Liver (tissue), 9 donors: Measurements from ENCODE around the gene KIF1A. TPM values are rescaled to one million over a fixed set of nuclear protein-coding genes. Genes with fewer than 3 reads are reported as not detected.

ENCODE experiments used
- DNase-seq: peaks from one replicate; pipeline ENCODE4 v3.0.0-alpha.2; 2017; ENCODE audit warnings: low spot score
- H3K27ac ChIP-seq, 2 donors: one replicate each; pipeline ENCODE4 v1.7.0; 2013; ENCODE audit warnings: inconsistent platforms in 2 of 2, low read length in 2 of 2, control low read depth in 1 of 2, low read depth in 1 of 2, mild to moderate bottlenecking in 1 of 2
- H3K27me3 ChIP-seq, 4 donors: one replicate each; pipeline versions ENCODE4 v1.6.1 to v1.7.0; 2013; ENCODE audit warnings: low read length in 3 of 4, inconsistent platforms in 1 of 4, mild to moderate bottlenecking in 1 of 4, moderate library complexity in 1 of 4; ENCODE audit not compliant: control insufficient read depth in 4 of 4, insufficient read depth in 4 of 4
- H3K36me3 ChIP-seq, 4 donors: one replicate each; pipeline versions ENCODE4 v1.6.1 to v1.7.0; 2013; ENCODE audit warnings: low read length in 3 of 4, mild to moderate bottlenecking in 3 of 4, low read depth in 1 of 4, moderate library complexity in 1 of 4; ENCODE audit not compliant: control insufficient read depth in 4 of 4, insufficient read depth in 3 of 4
- H3K4me1 ChIP-seq, 4 donors: one replicate each; pipeline versions ENCODE4 v1.6.1 to v1.7.0; 2013; ENCODE audit warnings: low read length in 3 of 4, mild to moderate bottlenecking in 3 of 4, moderate library complexity in 1 of 4; ENCODE audit not compliant: control insufficient read depth in 4 of 4, insufficient read depth in 4 of 4
- H3K4me3 ChIP-seq, 3 donors: one replicate each; pipeline versions ENCODE4 v1.6.1 to v1.7.0; 2013; ENCODE audit warnings: low read length in 3 of 3, control low read depth in 1 of 3, low read depth in 1 of 3, mild to moderate bottlenecking in 1 of 3
- H3K9ac ChIP-seq, 2 donors: one replicate each; pipeline ENCODE4 v1.7.0; 2013; ENCODE audit warnings: low read length in 2 of 2, mild to moderate bottlenecking in 2 of 2, moderate library complexity in 2 of 2, control low read depth in 1 of 2, low read depth in 1 of 2
- H3K9me3 ChIP-seq, 4 donors: one replicate each; pipeline versions ENCODE4 v1.6.1 to v1.7.0; 2013; ENCODE audit warnings: low read length in 3 of 4; ENCODE audit not compliant: control insufficient read depth in 4 of 4
- EGR1 ChIP-seq, 2 donors: IDR thresholded peaks; 2 replicates each; pipeline ENCODE4 v1.6.1; 2016 to 2018; ENCODE audit warnings: antibody characterized with exemption in 2 of 2, low read depth in 2 of 2
- FOXA1 ChIP-seq: IDR thresholded peaks from 2 replicates; pipeline ENCODE4 v1.6.1; 2016; ENCODE audit warnings: antibody characterized with exemption
- GABPA ChIP-seq, 2 donors: IDR thresholded peaks in 1 of 2; conservative IDR thresholded peaks in 1 of 2; 2 replicates each; pipeline ENCODE4 v1.6.1; 2016; ENCODE audit warnings: antibody characterized with exemption in 2 of 2, mild to moderate bottlenecking in 1 of 2, moderate library complexity in 1 of 2
- HNF4A ChIP-seq, 2 donors: conservative IDR thresholded peaks; 2 replicates each; pipeline ENCODE4 v1.6.1; 2016; ENCODE audit warnings: antibody characterized with exemption in 2 of 2, mild to moderate bottlenecking in 2 of 2
- HNF4G ChIP-seq: IDR thresholded peaks from 2 replicates; pipeline ENCODE4 v1.6.1; 2016; ENCODE audit warnings: antibody characterized with exemption
- JUND ChIP-seq, 2 donors: IDR thresholded peaks; 2 replicates each; pipeline ENCODE4 v1.6.1; 2016; ENCODE audit warnings: antibody characterized with exemption in 2 of 2
- NR2F2 ChIP-seq: IDR thresholded peaks from 2 replicates; pipeline ENCODE4 v1.6.1; 2016; ENCODE audit warnings: antibody characterized with exemption
- RAD21 ChIP-seq, 2 donors: IDR thresholded peaks; 2 replicates each; pipeline ENCODE4 v1.6.1; 2016; ENCODE audit warnings: antibody characterized with exemption in 2 of 2, mild to moderate bottlenecking in 2 of 2
- RXRA ChIP-seq, 2 donors: IDR thresholded peaks; 2 replicates each; pipeline ENCODE4 v1.6.1; 2017 to 2018; ENCODE audit warnings: antibody characterized with exemption in 2 of 2, mild to moderate bottlenecking in 1 of 2
- SP1 ChIP-seq: IDR thresholded peaks from 2 replicates; pipeline ENCODE4 v1.6.1; 2018; ENCODE audit warnings: antibody characterized with exemption, mild to moderate bottlenecking
- YY1 ChIP-seq: IDR thresholded peaks from 2 replicates; pipeline ENCODE4 v1.6.1; 2016; ENCODE audit warnings: antibody characterized with exemption, mild to moderate bottlenecking
- WGBS: extraction: QIAGEN DNeasy Blood & Tissue Kit; methylation state at CpG from one replicate; pipeline ENCODE4 v1.1.7; 2013; 5-methylcytosine and 5-hydroxymethylcytosine counted together
- polyA plus RNA-seq, 2 donors: library from polyadenylated mRNA; stranded (reverse) in 1 of 2; unstranded in 1 of 2; fragments of 200-250 nt in 1 of 2; fragments of >200 nt in 1 of 2; fragmentation: Nextera tagmentation in 1 of 2; extraction: Ambion mirVana in 1 of 2; gene quantifications; one replicate each; pipeline versions ENCODE4 v1.2.1 to v1.2.3, GENCODE V29; 2013 to 2015
- total RNA-seq, 2 donors: library from RNA; depleted of rRNA; stranded (reverse); fragments of >200 nt; gene quantifications; one replicate each; pipeline ENCODE4 v1.2.3, GENCODE V29; 2014
- TF ChIP-seq, protein P1 (sequence below): IDR thresholded peaks from 2 replicates; pipeline ENCODE4 v1.6.1; 2016; ENCODE audit warnings: antibody characterized with exemption
- TF ChIP-seq, protein P2 (sequence below): IDR thresholded peaks from 2 replicates; pipeline ENCODE4 v1.6.1; 2016; ENCODE audit warnings: antibody characterized with exemption
- TF ChIP-seq, protein P3 (sequence below): IDR thresholded peaks from 2 replicates; pipeline ENCODE4 v1.6.1; 2016; ENCODE audit warnings: antibody characterized with exemption
- TF ChIP-seq, protein P4 (sequence below): fragments of 150-350 bp; IDR thresholded peaks from 2 replicates; pipeline ENCODE4 v1.5.1; 2017; ENCODE audit warnings: improper control_type of control experiment, low read depth, low read length; ENCODE audit not compliant: missing input control
- TF ChIP-seq, protein P5 (sequence below): IDR thresholded peaks from 2 replicates; pipeline ENCODE4 v1.6.1; 2016; ENCODE audit warnings: antibody characterized with exemption, mild to moderate bottlenecking
- donor health status: healthy.
- donor health status: healthy.
- donor health status: healthy.
- donor health status: healthy.
- donor health status: healthy.

Gene KIF1A
- total and polyA plus RNA-seq, 4 donors: 0.03 to 0.21 (median 0.11) TPM

DNA sequence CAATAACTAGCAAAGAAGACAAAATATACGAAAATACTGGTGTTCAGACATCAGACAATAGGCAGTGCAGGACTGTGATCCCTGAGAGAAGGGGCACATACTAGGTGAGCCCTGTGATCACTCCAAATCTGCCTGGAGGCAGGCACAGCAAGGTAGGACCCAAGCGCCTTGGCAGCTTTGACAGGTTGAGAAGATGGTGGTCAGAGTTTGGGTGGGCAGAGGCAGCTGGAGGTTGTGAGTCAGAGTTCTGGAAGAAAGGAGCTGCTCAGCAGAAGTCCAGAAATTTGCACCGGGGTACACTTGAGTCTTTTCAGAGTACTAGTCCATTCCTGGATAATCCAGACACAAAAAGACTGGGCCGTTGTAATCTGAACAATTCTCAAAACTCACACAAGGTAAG, 14.0 kb downstream of the KIF1A start:
- no peaks in the 10 kb centered on the region for H3K4me1 ChIP-seq
- no peak for DNase-seq
- WGBS: 91% methylated on average over 4 of the region's 4 CpGs

DNA sequence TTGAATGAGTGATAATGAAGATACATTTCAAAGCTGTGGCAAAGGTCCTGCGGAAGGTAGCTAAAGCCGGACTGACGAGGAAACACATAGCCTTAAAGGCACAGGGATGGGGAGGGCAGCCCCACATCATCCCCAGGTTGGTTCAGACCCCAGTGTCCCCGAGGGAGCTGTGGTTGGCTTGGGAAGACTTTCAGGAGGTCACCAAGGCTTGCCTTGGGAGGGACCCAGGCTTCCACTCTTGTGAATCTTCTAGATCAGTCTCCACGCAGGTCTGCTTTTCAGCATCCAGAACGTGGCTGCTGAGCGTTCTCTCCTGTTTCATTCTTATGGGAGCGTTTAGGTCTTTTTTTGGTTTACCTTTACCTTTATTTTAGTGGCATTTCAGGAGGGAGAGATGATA, 16.8 kb downstream of the KIF1A start:
- 90% methylated on average over 8 of the region's 8 CpGs for WGBS
- DNase-seq: no peak
- Histone ChIP-seq H3K27me3 (no peaks in the 10 kb centered on the region), H3K27ac (no peak overlapping the region), H3K36me3 (no peaks in the 10 kb centered on the region), H3K9ac (no peak overlapping the region), H3K9me3 (no peaks in the 10 kb centered on the region), H3K4me3 (no peak overlapping the region), H3K4me1 (no peaks in the 10 kb centered on the region)
- TF ChIP-seq SP1: no peak
- TF ChIP-seq YY1: no peak
- TF ChIP-seq, protein P1, sequence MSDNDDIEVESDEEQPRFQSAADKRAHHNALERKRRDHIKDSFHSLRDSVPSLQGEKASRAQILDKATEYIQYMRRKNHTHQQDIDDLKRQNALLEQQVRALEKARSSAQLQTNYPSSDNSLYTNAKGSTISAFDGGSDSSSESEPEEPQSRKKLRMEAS: no peak
- TF ChIP-seq GABPA (IDR thresholded peaks at IDR 0.05 in 1 of 2, conservative IDR thresholded peaks at IDR 0.05 in 1 of 2): no peak
- no peak for TF ChIP-seq FOXA1
- TF ChIP-seq RXRA (IDR thresholded peaks at IDR 0.05): no peak

More for the DNA sequence above, 14.0 kb downstream of the KIF1A start:
- H3K27ac ChIP-seq: no peak overlapping the region
- H3K9ac ChIP-seq: no peak overlapping the region
- no peaks in the 10 kb centered on the region for H3K36me3 ChIP-seq
- no peak overlapping the region for H3K4me3 ChIP-seq
- H3K9me3 ChIP-seq: no peaks in the 10 kb centered on the region
- H3K27me3 ChIP-seq: no peaks in the 10 kb centered on the region
- TF ChIP-seq YY1 (no peak), HNF4G (no peak), GABPA (IDR thresholded peaks at IDR 0.05 in 1 of 2, conservative IDR thresholded peaks at IDR 0.05 in 1 of 2) (no peak), RXRA (IDR thresholded peaks at IDR 0.05) (no peak), FOXA1 (no peak), JUND (IDR thresholded peaks at IDR 0.05) (no peak)
- TF ChIP-seq, protein P2, sequence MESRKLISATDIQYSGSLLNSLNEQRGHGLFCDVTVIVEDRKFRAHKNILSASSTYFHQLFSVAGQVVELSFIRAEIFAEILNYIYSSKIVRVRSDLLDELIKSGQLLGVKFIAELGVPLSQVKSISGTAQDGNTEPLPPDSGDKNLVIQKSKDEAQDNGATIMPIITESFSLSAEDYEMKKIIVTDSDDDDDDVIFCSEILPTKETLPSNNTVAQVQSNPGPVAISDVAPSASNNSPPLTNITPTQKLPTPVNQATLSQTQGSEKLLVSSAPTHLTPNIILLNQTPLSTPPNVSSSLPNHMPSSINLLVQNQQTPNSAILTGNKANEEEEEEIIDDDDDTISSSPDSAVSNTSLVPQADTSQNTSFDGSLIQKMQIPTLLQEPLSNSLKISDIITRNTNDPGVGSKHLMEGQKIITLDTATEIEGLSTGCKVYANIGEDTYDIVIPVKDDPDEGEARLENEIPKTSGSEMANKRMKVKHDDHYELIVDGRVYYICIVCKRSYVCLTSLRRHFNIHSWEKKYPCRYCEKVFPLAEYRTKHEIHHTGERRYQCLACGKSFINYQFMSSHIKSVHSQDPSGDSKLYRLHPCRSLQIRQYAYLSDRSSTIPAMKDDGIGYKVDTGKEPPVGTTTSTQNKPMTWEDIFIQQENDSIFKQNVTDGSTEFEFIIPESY: no peak
- TF ChIP-seq, protein P3, sequence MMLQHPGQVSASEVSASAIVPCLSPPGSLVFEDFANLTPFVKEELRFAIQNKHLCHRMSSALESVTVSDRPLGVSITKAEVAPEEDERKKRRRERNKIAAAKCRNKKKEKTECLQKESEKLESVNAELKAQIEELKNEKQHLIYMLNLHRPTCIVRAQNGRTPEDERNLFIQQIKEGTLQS: no peak

DNA sequence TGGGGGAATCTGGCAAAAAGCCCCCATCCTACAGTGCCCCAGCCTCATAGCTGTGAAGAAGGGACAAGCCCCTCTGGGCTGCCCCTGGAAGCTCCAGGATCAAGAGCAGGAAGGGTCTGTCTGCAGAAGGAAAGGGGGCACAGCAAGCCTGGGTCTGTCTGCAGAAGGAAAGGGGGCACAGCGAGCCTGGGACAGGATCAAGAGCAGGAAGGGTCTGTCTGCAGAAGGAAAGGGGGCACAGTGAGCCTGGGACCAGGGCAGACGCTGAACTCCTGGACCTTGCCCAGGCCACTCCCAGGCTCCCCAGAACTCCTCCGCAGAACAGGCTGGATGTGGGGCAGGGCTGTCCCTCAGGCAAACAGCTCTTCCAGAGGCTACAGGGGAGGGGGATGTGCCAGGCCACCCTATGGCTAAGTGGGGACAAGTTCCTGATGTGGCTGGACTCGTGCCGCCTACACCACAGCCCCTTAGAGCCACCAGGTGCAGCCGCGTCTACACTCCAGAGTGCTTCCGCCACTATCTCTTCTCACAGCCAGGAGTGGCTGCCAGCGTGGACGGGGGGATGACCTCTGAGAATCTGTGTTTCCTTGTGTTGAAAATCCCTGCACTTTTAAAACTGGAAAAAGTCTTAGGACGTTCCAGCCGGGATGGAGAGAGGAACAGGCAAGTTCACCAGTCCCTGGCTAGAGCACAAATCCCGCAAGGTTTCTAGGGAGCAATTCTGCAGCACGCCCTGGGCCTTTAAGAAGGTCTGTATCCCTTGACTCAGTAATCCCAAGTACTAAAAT, 20.8 kb downstream of the KIF1A start:
- Histone ChIP-seq H3K27me3 (no peaks in the 10 kb centered on the region), H3K27ac (no peak overlapping the region), H3K9ac (no peak overlapping the region), H3K36me3 (no peaks in the 10 kb centered on the region), H3K4me1 (peaks cover 4 to 19% (median 15%) of the 10 kb centered on the region in 4 donors), H3K4me3 (no peak overlapping the region), H3K9me3 (no peaks in the 10 kb centered on the region)
- DNase-seq: no peak
- 75% methylated on average over 14 of the region's 14 CpGs for WGBS
- TF ChIP-seq, protein P4, sequence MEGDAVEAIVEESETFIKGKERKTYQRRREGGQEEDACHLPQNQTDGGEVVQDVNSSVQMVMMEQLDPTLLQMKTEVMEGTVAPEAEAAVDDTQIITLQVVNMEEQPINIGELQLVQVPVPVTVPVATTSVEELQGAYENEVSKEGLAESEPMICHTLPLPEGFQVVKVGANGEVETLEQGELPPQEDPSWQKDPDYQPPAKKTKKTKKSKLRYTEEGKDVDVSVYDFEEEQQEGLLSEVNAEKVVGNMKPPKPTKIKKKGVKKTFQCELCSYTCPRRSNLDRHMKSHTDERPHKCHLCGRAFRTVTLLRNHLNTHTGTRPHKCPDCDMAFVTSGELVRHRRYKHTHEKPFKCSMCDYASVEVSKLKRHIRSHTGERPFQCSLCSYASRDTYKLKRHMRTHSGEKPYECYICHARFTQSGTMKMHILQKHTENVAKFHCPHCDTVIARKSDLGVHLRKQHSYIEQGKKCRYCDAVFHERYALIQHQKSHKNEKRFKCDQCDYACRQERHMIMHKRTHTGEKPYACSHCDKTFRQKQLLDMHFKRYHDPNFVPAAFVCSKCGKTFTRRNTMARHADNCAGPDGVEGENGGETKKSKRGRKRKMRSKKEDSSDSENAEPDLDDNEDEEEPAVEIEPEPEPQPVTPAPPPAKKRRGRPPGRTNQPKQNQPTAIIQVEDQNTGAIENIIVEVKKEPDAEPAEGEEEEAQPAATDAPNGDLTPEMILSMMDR: no peak
- TF ChIP-seq, protein P2: no peak
- TF ChIP-seq, protein P3: no peak
- TF ChIP-seq JUND (IDR thresholded peaks at IDR 0.05) (no peak), HNF4A (conservative IDR thresholded peaks at IDR 0.05) (no peak), RAD21 (IDR thresholded peaks at IDR 0.05) (no peak), NR2F2 (no peak), EGR1 (IDR thresholded peaks at IDR 0.05; ENCODE audit: low read depth in 2 of 2) (no peak), HNF4G (no peak)
- TF ChIP-seq, protein P5, sequence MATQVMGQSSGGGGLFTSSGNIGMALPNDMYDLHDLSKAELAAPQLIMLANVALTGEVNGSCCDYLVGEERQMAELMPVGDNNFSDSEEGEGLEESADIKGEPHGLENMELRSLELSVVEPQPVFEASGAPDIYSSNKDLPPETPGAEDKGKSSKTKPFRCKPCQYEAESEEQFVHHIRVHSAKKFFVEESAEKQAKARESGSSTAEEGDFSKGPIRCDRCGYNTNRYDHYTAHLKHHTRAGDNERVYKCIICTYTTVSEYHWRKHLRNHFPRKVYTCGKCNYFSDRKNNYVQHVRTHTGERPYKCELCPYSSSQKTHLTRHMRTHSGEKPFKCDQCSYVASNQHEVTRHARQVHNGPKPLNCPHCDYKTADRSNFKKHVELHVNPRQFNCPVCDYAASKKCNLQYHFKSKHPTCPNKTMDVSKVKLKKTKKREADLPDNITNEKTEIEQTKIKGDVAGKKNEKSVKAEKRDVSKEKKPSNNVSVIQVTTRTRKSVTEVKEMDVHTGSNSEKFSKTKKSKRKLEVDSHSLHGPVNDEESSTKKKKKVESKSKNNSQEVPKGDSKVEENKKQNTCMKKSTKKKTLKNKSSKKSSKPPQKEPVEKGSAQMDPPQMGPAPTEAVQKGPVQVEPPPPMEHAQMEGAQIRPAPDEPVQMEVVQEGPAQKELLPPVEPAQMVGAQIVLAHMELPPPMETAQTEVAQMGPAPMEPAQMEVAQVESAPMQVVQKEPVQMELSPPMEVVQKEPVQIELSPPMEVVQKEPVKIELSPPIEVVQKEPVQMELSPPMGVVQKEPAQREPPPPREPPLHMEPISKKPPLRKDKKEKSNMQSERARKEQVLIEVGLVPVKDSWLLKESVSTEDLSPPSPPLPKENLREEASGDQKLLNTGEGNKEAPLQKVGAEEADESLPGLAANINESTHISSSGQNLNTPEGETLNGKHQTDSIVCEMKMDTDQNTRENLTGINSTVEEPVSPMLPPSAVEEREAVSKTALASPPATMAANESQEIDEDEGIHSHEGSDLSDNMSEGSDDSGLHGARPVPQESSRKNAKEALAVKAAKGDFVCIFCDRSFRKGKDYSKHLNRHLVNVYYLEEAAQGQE: no peak
